ENCODE data around the gene AUTS2.

Gene AUTS2

GRCh38 chr7:70434821-70435220, 836.5 kb downstream of the AUTS2 start:
- TF ChIP-seq CTCF (IDR thresholded peaks at IDR 0.05; ENCODE audit: low read depth, low read length, missing control alignments): no peak
- in situ Hi-C loops (cut with HindIII; ENCODE audit: low sequenced_read_pairs): no loop called here
- DNase-seq (ENCODE audit: low read depth): no peak

GRCh38 chr7:70435634-70436033, 837.4 kb downstream of the AUTS2 start:
- H3K4me3 ChIP-seq (ENCODE audit: low read depth, low read length): no peak overlapping the region
- no peak for DNase-seq (ENCODE audit: low read depth)
- TF ChIP-seq CTCF (IDR thresholded peaks at IDR 0.05; ENCODE audit: low read depth, low read length, missing control alignments): no peak
- in situ Hi-C loops (cut with HindIII; ENCODE audit: low sequenced_read_pairs): no loop called here

More at GRCh38 chr7:70434821-70435220, 836.5 kb downstream of the AUTS2 start:
- no peak overlapping the region for H3K4me3 ChIP-seq (ENCODE audit: low read depth, low read length)

GRCh38 chr7:70436790-70437350, 838.6 kb downstream of the AUTS2 start:
- no peak overlapping the region for H3K4me3 ChIP-seq (ENCODE audit: low read depth, low read length)
- TF ChIP-seq CTCF (IDR thresholded peaks at IDR 0.05; ENCODE audit: low read depth, low read length, missing control alignments): no peak
- DNase-seq (ENCODE audit: low read depth): no peak
- in situ Hi-C loops (cut with HindIII; ENCODE audit: low sequenced_read_pairs): no loop called here

- DNase-seq (ENCODE audit: low read depth): no peak
- in situ Hi-C loops (cut with HindIII; ENCODE audit: low sequenced_read_pairs): no loop called here
- TF ChIP-seq CTCF (IDR thresholded peaks at IDR 0.05; ENCODE audit: low read depth, low read length, missing control alignments): no peak
- H3K4me3 ChIP-seq (ENCODE audit: low read depth, low read length): no peak overlapping the region
These were observed 841.4 kb downstream of the AUTS2 start for GRCh38 chr7:70439651-70440050.

- DNase-seq (ENCODE audit: low read depth): no peak
- H3K4me3 ChIP-seq (ENCODE audit: low read depth, low read length): no peak overlapping the region
- in situ Hi-C loops (cut with HindIII; ENCODE audit: low sequenced_read_pairs): no loop called here
- no peak for TF ChIP-seq CTCF (IDR thresholded peaks at IDR 0.05; ENCODE audit: low read depth, low read length, missing control alignments)
These were observed 848.3 kb downstream of the AUTS2 start for GRCh38 chr7:70446448-70447143.

GRCh38 chr7:70448312-70448906, 850.1 kb downstream of the AUTS2 start:
- no peak for TF ChIP-seq CTCF (IDR thresholded peaks at IDR 0.05; ENCODE audit: low read depth, low read length, missing control alignments)
- in situ Hi-C loops (cut with HindIII; ENCODE audit: low sequenced_read_pairs): no loop called here
- no peak for DNase-seq (ENCODE audit: low read depth)

More at GRCh38 chr7:70448312-70448906, 850.1 kb downstream of the AUTS2 start:
- H3K4me3 ChIP-seq (ENCODE audit: low read depth, low read length): no peak overlapping the region
